HepG2 (cell line): ENCODE data around the gene LSM5. TPM values are rescaled to one million over a fixed set of nuclear protein-coding genes. Genes with fewer than 3 reads are reported as not detected.

Experiments
- ZNF550 ChIP-seq: sonication (generic); formaldehyde crosslinking; IDR thresholded peaks from 2 replicates; pipeline ENCODE4 v1.4.0; 2020; ENCODE audit warnings: mild to moderate bottlenecking, missing genetic modification reagents, borderline replicate concordance
- ZNF558 ChIP-seq: sonication (generic); formaldehyde crosslinking; IDR thresholded peaks from 2 replicates; pipeline ENCODE4 v1.9.0; 2022; ENCODE audit warnings: mild to moderate bottlenecking, missing genetic modification reagents, borderline replicate concordance
- polyA plus RNA-seq, 8 experiments: library from polyadenylated mRNA; depleted of rRNA in 3 of 8; stranded (reverse) in 7 of 8; unstranded in 1 of 8; fragments of >200 nt; fragmentation: Illumina TruSeq in 4 of 8; extraction: Trizol in 4 of 8; gene quantifications; 2 replicates each; pipeline versions ENCODE4 v1.2.1 to v1.2.3, GENCODE V29; 2011 to 2016; ENCODE audit warnings: low read depth in 4 of 8, missing spikeins in 1 of 8, mixed read lengths in 1 of 8; ENCODE audit not compliant: insufficient read depth in 1 of 8
- total RNA-seq, 5 experiments: library from RNA; depleted of rRNA; stranded (reverse); fragments of >200 nt; fragmentation: Illumina TruSeq; extraction: Trizol; gene quantifications; 2 replicates each; pipeline ENCODE4 v1.2.3, GENCODE V29; 2016; ENCODE audit warnings: low read depth in 1 of 5
- TF ChIP-seq, protein P1 (sequence below), 2 experiments: IDR thresholded peaks; 2 replicates each; pipeline ENCODE4 v1.6.1; 2011 to 2012; ENCODE audit warnings: low read length in 2 of 2, borderline replicate concordance in 1 of 2, low read depth in 1 of 2, mild to moderate bottlenecking in 1 of 2, moderate library complexity in 1 of 2
- TF ChIP-seq, protein P2 (sequence below): IDR thresholded peaks from 2 replicates; pipeline ENCODE4 v1.6.1; 2018; ENCODE audit warnings: missing genetic modification reagents
- TF ChIP-seq, protein P3 (sequence below): sonication (generic); formaldehyde crosslinking; IDR thresholded peaks from 2 replicates; pipeline ENCODE4 v1.9.0; 2021; ENCODE audit warnings: missing genetic modification reagents, mild to moderate bottlenecking, borderline replicate concordance

The LSM5 gene
- total and polyA plus RNA-seq, 2 of the 13 experiments (the other 11 are each of a cell fraction or from before 2014, with no cell fraction given), result 30.3 to 183 TPM

DNA sequence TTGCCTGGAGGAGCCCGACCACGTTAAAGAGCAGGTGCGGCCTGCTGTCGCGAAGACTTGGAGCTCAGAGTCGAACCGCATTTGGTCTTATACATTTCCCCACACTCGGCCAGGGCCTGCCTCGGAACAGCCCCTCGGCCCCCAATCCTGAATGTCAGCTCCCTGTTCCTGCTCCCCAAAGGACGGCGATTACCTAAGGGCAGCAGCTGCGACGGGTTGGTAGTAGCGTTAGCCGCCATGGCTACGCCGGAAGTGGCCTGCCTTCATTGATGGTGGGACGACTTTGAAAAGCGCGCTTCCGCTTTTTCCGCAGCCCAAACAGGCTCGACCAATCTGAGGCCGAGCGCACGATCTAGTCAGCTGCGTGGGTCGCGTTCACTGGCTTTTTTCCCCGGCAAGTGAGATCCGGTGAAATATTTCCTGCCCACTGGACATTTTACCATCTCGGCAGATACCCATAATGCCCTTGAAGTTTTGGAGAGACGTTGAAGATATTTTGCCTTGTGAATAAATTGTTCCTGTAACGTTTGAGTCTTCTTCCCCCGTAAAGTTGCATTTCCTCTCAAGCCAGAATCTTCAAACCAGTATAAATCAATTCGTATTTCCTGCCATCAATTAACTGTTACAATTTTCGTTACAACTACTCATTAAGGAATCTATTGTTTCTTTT is at the start of gene LSM5 (continued):
- TF ChIP-seq ZNF558 (peak; percentile 61; the same call in 1 of the 2 replicates), ZNF550 (CRISPR knock-in tag) (no peak)
- TF ChIP-seq, protein P1, sequence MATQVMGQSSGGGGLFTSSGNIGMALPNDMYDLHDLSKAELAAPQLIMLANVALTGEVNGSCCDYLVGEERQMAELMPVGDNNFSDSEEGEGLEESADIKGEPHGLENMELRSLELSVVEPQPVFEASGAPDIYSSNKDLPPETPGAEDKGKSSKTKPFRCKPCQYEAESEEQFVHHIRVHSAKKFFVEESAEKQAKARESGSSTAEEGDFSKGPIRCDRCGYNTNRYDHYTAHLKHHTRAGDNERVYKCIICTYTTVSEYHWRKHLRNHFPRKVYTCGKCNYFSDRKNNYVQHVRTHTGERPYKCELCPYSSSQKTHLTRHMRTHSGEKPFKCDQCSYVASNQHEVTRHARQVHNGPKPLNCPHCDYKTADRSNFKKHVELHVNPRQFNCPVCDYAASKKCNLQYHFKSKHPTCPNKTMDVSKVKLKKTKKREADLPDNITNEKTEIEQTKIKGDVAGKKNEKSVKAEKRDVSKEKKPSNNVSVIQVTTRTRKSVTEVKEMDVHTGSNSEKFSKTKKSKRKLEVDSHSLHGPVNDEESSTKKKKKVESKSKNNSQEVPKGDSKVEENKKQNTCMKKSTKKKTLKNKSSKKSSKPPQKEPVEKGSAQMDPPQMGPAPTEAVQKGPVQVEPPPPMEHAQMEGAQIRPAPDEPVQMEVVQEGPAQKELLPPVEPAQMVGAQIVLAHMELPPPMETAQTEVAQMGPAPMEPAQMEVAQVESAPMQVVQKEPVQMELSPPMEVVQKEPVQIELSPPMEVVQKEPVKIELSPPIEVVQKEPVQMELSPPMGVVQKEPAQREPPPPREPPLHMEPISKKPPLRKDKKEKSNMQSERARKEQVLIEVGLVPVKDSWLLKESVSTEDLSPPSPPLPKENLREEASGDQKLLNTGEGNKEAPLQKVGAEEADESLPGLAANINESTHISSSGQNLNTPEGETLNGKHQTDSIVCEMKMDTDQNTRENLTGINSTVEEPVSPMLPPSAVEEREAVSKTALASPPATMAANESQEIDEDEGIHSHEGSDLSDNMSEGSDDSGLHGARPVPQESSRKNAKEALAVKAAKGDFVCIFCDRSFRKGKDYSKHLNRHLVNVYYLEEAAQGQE (IDR thresholded peaks at IDR 0.05; ENCODE audit: borderline replicate concordance in 1 of 2, low read depth in 1 of 2, low read length in 2 of 2), result peak in 1 of 2 experiments; percentile 40; a peak in 1 of 4 replicates
- TF ChIP-seq, protein P2, sequence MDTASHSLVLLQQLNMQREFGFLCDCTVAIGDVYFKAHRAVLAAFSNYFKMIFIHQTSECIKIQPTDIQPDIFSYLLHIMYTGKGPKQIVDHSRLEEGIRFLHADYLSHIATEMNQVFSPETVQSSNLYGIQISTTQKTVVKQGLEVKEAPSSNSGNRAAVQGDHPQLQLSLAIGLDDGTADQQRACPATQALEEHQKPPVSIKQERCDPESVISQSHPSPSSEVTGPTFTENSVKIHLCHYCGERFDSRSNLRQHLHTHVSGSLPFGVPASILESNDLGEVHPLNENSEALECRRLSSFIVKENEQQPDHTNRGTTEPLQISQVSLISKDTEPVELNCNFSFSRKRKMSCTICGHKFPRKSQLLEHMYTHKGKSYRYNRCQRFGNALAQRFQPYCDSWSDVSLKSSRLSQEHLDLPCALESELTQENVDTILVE, result peak; percentile 94
- TF ChIP-seq, protein P3, sequence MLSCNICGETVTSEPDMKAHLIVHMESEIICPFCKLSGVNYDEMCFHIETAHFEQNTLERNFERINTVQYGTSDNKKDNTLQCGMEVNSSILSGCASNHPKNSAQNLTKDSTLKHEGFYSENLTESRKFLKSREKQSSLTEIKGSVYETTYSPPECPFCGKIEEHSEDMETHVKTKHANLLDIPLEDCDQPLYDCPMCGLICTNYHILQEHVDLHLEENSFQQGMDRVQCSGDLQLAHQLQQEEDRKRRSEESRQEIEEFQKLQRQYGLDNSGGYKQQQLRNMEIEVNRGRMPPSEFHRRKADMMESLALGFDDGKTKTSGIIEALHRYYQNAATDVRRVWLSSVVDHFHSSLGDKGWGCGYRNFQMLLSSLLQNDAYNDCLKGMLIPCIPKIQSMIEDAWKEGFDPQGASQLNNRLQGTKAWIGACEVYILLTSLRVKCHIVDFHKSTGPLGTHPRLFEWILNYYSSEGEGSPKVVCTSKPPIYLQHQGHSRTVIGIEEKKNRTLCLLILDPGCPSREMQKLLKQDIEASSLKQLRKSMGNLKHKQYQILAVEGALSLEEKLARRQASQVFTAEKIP (CRISPR knock-in tag), result 0 out of 2 replicates have a peak, but pooled peaks have one; percentile 80
